Mesangial cell (primary cell): Measurements from ENCODE around the gene GAS2L2. TPM values are rescaled to one million over a fixed set of nuclear protein-coding genes. Genes with fewer than 3 reads are reported as not detected.

Source experiments
- total RNA-seq: library from RNA; depleted of rRNA; stranded (reverse); fragments of >200 nt; gene quantifications from 2 replicates; pipeline ENCODE4 v1.2.3, GENCODE V29; 2015

GAS2L2 gene
- total RNA-seq: not detected in 2 replicates

GRCh38 chr17:35752945-35753764 is at the start of gene GAS2L2:
Gene GAS2L2, minus strand, starts transcription at chr17:35753239. Its CDS starts 389 bp downstream, at chr17:35752850.

GRCh38 chr17:35795007-35795870 is 42.2 kb upstream of the GAS2L2 start, which contains the start of gene MMP28:
Gene MMP28, minus strand, starts transcription at chr17:35795641. Its CDS starts 264 bp downstream, at chr17:35795377.

GRCh38 chr17:35760587-35760986 is 7.5 kb upstream of the GAS2L2 start, which contains the start of gene C17orf50:
Gene C17orf50, plus strand, starts transcription at chr17:35760887. Its CDS starts 55 bp downstream, at chr17:35760942.

GRCh38 chr17:35731239-35731916 is 21.7 kb downstream of the GAS2L2 start, which contains the start of gene RASL10B:
Gene RASL10B, plus strand, starts transcription at chr17:35731639. Its CDS starts 3,546 bp downstream, at chr17:35735185.

Other genes with a start within 250 kb of the GAS2L2 start
- not detected in 2 replicates for gene SLFN12L, start 215.6 kb downstream of the GAS2L2 start, total RNA-seq
- not detected in 2 replicates for gene SLFN14, start 192.4 kb downstream of the GAS2L2 start, total RNA-seq
- gene PEX12, start 174.7 kb downstream of the GAS2L2 start, total RNA-seq: 3.1 and 3.4 TPM in 2 replicates
- 126 and 137 TPM in 2 replicates for gene AP2B1, start 165.9 kb downstream of the GAS2L2 start, total RNA-seq
- gene RASL10B, start 21.6 kb downstream of the GAS2L2 start, total RNA-seq: 2.8 and 9.0 TPM in 2 replicates
- not detected in 2 replicates for gene C17orf50, start 7.6 kb upstream of the GAS2L2 start, total RNA-seq
- gene MMP28, start 42.4 kb upstream of the GAS2L2 start, total RNA-seq: 0.49 and 1.3 TPM in 2 replicates
- 31.1 and 51.2 TPM in 2 replicates for gene TAF15, start 56.2 kb upstream of the GAS2L2 start, total RNA-seq
- gene HEATR9, start 115.7 kb upstream of the GAS2L2 start, total RNA-seq: not detected in 2 replicates
- not detected in 2 replicates for gene CCL5, start 127.1 kb upstream of the GAS2L2 start, total RNA-seq
- gene RDM1, start 177.5 kb upstream of the GAS2L2 start, total RNA-seq: 0.25 and 1.3 TPM in 2 replicates
- not detected in 2 replicates for gene LYZL6, start 190.5 kb upstream of the GAS2L2 start, total RNA-seq
- not detected in 2 replicates for gene CCL16, start 228.3 kb upstream of the GAS2L2 start, total RNA-seq
- not detected in 2 replicates for gene CCL14, start 233.5 kb upstream of the GAS2L2 start, total RNA-seq
- gene CCL15, start 248.3 kb upstream of the GAS2L2 start, total RNA-seq: not detected in 2 replicates